CD4-positive, alpha-beta T cell treated with Interleukin-10 for 1 hour (primary cell): Measurements from ENCODE around the gene LRP5.

ENCODE experiments used
- DNase-seq: peaks from one replicate; pipeline ENCODE4 v3.0.0-alpha.2; 2020

The LRP5 gene

DNA sequence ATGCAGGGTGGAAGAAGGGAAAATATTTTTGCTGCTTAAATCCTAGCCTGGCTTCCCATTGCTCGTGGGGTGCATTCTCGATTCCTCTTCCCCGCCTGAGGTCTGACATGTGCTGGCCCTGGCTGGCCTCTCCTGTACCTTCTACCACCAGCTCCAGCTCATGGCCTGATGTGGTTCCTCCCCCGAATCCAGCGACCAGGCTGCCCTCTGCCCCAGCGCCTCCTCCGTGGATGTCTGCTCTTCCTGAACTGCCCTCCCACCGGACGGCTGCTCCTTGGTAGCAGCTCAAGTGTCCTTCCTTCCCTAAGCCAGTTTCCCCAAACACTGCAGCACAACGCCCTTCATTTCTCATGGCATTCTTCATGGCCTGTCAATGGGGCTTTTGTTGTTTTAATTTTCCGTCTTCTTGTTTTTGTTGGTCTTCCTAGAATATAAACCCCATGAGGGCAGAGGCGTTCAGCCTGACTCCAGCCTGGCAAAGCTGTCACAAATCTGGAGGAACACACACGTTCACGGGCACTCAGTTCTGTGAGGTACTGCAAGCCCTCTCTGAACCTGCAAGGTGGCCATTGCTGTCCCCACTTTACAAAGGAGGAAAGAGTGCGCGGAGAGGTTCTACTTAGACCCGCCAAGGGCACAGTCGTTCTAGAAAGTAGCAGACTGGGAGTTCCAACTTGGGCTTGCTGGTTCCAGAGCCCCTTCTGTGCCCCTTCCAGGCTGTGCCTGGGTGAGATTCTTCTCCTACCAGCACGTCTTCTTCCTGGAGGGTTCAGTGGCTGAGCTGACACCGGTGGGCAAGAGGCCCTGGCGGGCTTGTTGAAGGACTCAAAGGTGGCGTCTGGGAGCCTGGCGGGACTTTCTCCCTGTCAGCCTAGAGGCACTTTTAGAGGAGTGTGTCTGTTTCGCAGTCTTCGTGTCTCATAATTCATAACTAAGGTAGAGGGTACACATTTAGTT lies 953 bp upstream of the LRP5 start:
- DNase-seq, result no peak

- no peak for DNase-seq
Measured at GRCh38 chr11:68312780-68313573, 586 bp downstream of the LRP5 start.

DNA sequence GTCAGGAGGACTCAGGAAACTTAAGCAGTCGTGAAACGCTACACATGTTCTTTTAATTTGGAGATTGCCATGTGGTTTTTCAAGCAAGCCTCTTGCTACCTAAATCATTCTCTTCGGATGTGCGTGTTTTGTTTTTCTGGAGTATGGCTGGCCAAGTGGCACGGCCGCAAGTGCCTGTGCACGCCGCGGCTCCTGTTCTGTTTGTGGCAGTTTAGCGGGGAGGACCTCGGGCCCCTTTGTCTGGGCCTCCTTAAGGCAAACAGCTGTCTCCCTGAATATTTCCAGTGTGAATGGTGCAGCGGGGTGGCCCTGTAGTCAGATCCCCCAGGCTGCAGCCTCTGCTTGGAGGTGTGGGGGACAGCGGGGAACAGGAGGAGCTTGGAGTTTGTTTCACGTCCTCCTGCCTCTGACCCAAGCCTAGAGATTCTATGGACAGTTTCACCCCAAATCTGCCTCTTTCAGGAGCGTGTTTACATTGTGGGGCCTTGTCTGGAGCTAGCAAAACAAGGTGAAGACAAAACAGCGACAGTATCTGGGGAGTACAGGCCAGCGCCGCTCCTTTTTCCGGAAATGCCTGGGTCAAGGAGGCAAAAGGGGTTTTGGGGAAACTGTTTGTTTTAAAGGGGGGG lies 1.3 kb downstream of the LRP5 start:
- DNase-seq, result no peak

DNA sequence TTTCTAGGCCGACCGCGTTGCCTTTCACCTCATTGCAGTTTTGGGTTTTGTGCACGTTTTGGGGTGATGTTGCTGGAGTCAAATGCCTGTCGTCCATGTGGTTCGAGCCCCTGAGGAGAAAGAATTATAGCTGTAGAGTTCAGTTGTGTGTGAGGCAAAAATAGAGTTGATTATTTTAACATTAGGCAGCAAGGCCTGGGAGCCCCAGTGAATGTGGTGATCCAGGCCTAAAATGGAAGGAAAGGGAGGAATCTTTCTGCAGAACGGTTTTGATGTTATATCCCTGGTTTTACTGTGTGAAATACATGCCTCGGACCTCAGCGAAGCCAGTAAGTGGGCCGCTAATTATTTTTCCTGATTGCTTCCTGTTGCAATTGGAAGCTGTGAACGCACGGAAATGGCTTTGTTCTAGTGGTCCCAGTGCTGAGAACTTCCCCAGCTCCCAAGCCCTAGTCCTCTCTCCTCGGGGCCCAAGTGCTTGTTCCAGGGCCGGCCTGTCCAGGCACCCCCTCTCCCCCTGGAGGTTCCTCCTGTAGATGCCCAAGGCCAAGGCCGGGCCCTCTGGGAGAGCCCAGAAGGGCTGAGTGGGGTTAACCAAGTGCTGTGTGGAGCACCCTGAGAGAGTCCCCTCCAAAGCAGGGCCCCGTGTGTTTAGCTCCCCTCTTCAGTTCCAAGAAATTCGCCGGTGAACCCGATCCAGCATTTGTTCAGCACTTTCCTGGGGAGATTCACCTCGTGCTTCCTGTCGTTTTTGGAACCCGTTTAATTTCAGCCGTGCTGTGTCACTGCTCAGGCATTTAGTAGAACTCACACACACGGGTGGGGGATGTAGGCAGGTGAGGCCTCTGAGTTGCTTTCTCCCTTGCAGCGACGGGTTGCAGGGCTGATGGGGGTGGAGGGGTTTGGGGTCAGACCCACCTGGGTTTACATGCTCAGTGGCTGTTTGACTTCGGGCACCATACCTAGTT lies 2.1 kb downstream of the LRP5 start:
- no peak for DNase-seq

DNA sequence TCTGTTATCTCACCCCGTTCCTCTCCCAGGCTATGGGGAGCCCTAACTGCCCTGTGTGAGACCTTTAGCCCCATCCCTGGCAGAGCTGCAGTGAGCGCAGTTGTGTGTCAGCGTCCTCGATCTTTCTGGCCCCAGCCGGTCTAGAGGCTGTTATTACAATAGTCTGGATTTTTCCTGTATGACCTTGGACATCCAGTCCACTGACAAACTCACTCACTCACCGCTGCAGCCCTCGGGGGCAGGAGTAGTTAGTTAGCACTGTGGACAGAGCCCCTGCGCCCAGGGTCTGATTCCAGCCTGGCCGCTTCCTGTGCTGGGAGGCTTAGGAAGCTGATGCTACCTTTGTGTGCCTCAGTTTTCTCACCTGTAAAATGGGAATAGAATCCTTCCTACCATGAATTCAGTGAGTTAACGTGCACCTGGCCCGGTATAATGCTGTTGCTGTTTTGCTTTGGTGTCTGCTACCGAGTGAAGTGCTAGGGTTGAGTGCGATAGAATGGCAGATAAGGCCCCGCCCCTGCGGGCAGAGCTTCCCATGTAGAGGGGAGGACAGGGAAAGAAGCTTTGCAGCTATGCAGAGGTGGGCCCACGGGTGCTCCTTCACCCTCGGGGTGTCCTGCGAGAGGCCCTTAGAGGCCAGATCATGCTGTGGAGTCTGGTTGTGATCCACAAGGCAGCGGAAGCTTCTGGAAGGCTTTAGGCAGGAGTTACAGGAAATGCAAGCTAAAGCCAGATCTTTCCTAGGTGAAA lies 3.0 kb downstream of the LRP5 start:
- DNase-seq, result no peak

GRCh38 chr11:68317147-68317785 lies 4.9 kb downstream of the LRP5 start:
- no peak for DNase-seq

DNA sequence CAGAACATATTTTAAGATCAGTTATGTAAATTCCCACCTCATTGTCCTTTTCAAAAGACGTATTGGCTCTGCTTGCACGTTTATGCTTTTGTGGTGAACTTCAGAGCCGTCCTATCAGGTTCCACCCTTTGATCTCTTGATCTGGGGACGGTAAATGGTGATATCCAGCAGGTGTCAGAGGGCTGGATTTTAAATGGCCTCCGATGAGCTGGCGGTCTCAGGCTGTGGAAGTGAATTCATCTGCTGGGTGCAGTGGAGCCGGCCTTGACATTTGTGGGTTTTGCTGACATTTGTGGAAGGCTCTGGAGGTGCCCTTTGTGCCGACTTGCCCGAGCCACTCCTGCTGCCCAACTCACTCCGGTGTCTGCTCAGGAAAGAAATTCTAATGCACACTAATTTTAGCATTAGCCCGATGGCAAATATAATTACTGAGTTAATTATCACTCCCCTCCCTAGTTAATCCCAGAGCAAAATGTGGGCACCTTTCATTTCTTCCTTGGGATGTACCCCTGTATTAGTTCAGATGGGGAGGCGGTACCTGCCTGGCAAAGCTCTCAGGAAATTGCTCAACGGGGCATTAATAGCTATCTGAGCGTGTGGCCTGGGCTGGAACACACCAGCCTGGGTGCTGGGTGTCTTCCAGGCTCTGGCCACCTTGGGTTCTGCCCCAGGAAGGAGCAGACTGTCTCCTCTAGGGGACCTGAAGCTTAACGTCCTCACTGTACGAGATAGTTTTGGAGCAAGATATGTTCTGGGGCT lies 9.1 kb downstream of the LRP5 start:
- no peak for DNase-seq

- no peak for DNase-seq
Measured at GRCh38 chr11:68322052-68322430, 9.7 kb downstream of the LRP5 start.

GRCh38 chr11:68324241-68324640 lies 11.8 kb downstream of the LRP5 start:
- DNase-seq, result no peak

DNA sequence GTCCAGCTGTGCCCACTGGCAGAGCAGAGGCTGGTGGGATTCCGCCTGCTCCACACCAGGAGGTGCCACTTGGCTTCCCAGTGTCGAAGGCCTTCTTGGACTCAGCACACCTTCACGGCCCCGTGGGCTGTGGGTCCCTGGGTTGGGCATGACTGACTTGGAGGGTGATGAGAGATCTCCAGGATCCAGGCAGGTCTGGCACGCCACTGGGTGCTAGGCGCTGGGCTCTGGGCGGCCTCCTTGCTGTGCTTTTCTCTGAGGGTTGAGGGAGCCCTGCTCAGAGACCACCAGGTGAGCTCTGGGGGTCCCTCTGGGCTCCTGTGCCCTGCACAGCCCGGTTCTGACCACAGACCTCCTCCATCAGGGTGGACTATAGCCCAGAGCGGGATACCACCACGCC lies 12.3 kb downstream of the LRP5 start:
- DNase-seq, result no peak

GRCh38 chr11:68325183-68325906 lies 13.0 kb downstream of the LRP5 start:
- no peak for DNase-seq

- DNase-seq, result no peak
Measured at GRCh38 chr11:68325907-68326220, 13.5 kb downstream of the LRP5 start.

DNA sequence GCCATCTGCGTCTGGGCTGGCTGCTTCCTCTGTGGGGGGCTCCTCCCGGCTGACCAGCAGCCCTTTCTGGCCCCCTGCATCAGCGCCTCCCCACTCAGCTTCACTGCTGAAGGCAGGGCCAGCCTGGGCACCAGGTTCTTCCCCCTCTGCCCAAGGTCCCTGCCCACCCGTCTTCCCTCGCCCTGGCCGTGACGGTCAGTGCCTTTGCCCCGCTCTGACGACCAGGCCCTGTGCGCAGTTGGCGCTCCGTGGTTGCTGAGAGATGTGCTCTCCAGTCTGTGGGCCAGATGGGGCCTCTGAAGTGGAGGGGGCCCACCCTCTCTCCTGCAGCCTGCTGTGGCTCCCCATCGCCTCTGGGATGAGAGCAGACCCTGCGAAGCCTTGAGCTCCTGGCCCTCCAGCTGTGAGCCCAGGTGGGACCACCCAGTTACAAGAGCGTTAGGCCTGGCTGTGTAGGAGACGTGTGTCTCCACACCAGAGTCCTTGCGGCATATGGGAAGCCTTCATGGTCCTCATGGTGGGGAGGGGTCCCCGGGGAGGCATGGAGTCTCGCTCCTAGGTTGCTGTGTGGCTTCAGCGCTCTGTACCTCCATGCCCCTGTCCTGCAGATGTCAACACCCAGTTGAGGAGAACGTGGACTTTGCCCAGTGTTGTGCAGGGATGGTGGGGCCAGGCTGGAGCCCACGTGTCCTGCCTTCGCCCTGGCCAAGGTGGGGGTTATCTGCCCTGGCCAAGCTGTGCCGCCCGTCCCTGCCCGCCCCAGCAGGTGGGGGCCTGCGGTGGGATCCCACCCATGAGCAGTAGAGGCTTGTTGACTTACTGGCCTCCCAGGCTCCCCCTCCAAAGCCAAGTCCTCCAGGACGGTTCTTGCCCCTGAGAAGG lies 14.2 kb downstream of the LRP5 start:
- no peak for DNase-seq

DNA sequence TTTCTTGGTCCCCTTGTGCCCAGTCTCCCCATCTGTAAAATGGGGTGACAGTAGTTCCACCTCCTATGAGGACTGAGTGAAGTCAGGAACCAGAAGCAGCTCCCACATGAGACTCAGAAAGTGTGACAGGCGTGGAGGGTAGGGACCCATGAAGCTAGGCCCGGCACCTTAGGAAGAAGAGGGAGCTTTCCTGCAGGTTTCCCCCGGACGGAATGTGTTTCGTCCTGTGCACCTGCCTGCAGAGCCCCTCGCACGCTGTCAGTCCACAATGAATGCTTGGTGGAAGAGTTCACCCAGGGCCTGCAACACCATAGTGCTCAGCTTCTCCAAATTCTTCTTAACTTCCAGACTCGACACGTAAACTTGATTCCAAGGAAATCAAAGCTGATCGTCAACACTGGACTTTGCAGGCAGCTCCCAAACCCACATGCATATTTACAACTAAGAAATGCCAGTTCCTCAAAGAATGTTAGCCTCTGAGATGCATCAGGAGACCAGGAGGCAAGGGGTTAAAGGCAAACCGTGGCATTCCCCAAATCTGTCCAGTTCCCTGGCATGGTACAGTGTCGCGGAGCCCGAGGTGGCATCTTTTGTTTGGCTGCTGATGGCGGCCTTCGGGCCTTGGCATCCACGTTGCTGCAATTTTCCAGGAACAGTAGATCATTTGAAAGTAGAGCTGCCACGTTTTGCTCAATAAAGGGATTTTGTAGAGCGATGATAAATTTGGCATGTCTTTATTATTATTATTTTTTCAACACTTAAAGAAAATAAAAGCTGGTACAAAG lies 15.4 kb downstream of the LRP5 start:
- DNase-seq, result no peak

DNA sequence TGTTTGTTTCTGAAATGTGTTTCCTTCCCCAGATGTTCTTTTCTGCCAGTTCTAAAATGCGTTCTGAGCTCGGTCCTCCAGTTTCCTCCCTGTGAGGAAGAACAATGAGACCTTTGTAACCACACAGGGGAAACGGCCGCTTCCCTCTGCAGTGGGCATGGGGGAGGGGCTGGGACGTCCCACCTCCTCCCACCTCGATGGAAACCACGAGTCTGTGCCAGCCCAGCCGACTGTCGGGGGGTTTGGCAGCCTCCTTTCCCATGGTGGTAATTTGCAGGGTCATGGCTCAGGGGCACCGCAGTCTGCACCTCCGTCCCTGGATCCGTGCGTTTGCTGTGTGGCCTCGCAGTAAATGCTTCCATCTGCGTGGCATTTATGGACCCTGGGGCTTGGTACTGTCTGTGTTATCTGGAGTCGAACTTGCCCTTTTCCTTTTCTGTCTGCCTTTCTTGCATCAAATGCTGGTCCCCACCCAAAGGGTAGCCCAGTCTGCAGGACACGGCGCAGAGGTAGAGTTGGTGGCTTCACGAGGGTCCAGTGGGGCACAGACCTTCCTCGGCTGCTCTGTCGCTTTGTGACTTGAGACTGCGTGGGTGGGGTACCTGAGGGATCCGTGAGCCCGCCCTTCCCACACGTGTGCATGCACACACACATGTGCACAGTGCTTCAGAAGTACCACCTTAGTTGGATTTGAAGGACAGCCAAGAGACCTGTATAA lies 16.1 kb downstream of the LRP5 start:
- DNase-seq, result no peak

- no peak for DNase-seq
Measured at GRCh38 chr11:68329536-68329935, 17.1 kb downstream of the LRP5 start.
